B cell (primary cell): Measurements from ENCODE around the gene SIL1. TPM values are rescaled to one million over a fixed set of nuclear protein-coding genes. Genes with fewer than 3 reads are reported as not detected.
"Not testable (repeated sequence)": the region's sequence is repeated elsewhere in the genome, so short reads cannot be mapped to it uniquely, and the experiment has no call there.

ENCODE experiments used
- ATAC-seq: fragments of 200-7000 bp; cut with Tn5 transposase; one replicate; pipeline ENCODE4 v1.10.0; 2021; ENCODE audit warnings: low read depth, mild to moderate bottlenecking, moderate number of reproducible peaks, moderate library complexity
- CTCF ChIA-PET: fragments of 350-600 bp; sonication (Branson Sonifier 250); formaldehyde crosslinking; loops from one replicate; lab custom pipeline; 2021; ENCODE audit warnings: antibody characterized with exemption, inconsistent platforms; lab: Charles Lee
- POLR2A ChIA-PET: fragments of 350-600 bp; sonication (Branson Sonifier 250); formaldehyde crosslinking; loops from one replicate; lab custom pipeline; 2021; ENCODE audit warnings: antibody characterized with exemption; lab: Charles Lee
- DNase-seq: peaks from one replicate; pipeline ENCODE4 v3.0.0; 2013
- H2AFZ ChIP-seq: 2 replicates; pipeline ENCODE4 v1.6.1; 2012; ENCODE audit warnings: mild to moderate bottlenecking, low read depth, low read length; ENCODE audit not compliant: insufficient read depth, poor library complexity, severe bottlenecking
- H3K27ac ChIP-seq, 2 donors: 1 replicate in 1 of 2; 2 replicates in 1 of 2; pipeline ENCODE4 v1.5.1; 2012 to 2013; ENCODE audit warnings: low read length in 2 of 2, mild to moderate bottlenecking in 2 of 2, moderate library complexity in 1 of 2
- H3K27me3 ChIP-seq, 4 experiments: fragments of 200-600 bp in 1 of 4; sonication (generic) in 1 of 4; replicated peaks in 1 of 4; 1 replicate in 2 of 4; 2 replicates in 2 of 4; pipeline versions ENCODE4 v1.6.1 to v1.7.0; 2013 to 2016; ENCODE audit warnings: low read length in 3 of 4, mild to moderate bottlenecking in 2 of 4, mixed read lengths in 1 of 4, moderate library complexity in 1 of 4; ENCODE audit not compliant: insufficient read depth in 4 of 4, control insufficient read depth in 3 of 4; ENCODE audit errors: control extremely low read depth in 1 of 4
- H3K36me3 ChIP-seq, 2 experiments: replicated peaks in 1 of 2; 1 replicate in 1 of 2; 2 replicates in 1 of 2; pipeline versions ENCODE4 v1.6.1 to v1.7.1; 2013; ENCODE audit warnings: low read length in 1 of 2; ENCODE audit not compliant: insufficient read depth in 2 of 2, control insufficient read depth in 1 of 2; ENCODE audit errors: control extremely low read depth in 1 of 2, extremely low read depth in 1 of 2
- H3K4me1 ChIP-seq, 2 donors: fragments of 200-600 bp in 1 of 2; sonication (generic) in 1 of 2; 1 replicate in 1 of 2; 2 replicates in 1 of 2; pipeline versions ENCODE4 v1.5.1 to v1.6.1; 2013 to 2017; ENCODE audit warnings: low read length in 2 of 2; ENCODE audit not compliant: control insufficient read depth in 2 of 2, insufficient read depth in 2 of 2
- H3K4me2 ChIP-seq: replicated peaks from 2 replicates; pipeline ENCODE3; 2012; ENCODE audit warnings: mild to moderate bottlenecking, low read depth, low read length; ENCODE audit not compliant: poor library complexity, severe bottlenecking
- H3K4me3 ChIP-seq, 5 experiments: fragments of 200-600 bp in 1 of 5; sonication (generic) in 1 of 5; 1 replicate in 3 of 5; 2 replicates in 2 of 5; pipeline versions ENCODE4 v1.5.1 to v1.7.0; 2011 to 2016; ENCODE audit warnings: low read length in 4 of 5, mild to moderate bottlenecking in 4 of 5, low read depth in 2 of 5, control low read depth in 1 of 5, moderate library complexity in 1 of 5; ENCODE audit not compliant: insufficient read depth in 1 of 5; ENCODE audit errors: control extremely low read depth in 1 of 5, extremely low read depth in 1 of 5
- H3K79me2 ChIP-seq: fragments of 200-600 bp; sonication (generic); one replicate; pipeline ENCODE4 v1.6.0; 2016; ENCODE audit warnings: low read length; ENCODE audit not compliant: control insufficient read depth, insufficient read depth
- H3K9ac ChIP-seq: fragments of 200-600 bp; sonication (generic); 2 replicates; pipeline ENCODE4 v1.6.1; 2017; ENCODE audit warnings: mild to moderate bottlenecking, low read length, moderate library complexity
- H3K9me3 ChIP-seq, 3 donors: one replicate each; pipeline versions ENCODE4 v1.6.1 to v1.7.1; 2013; ENCODE audit warnings: low read length in 2 of 3; ENCODE audit not compliant: control insufficient read depth in 2 of 3, insufficient read depth in 1 of 3; ENCODE audit errors: control extremely low read depth in 1 of 3
- H4K20me1 ChIP-seq: 2 replicates; pipeline ENCODE4 v1.6.0; 2012; ENCODE audit warnings: mild to moderate bottlenecking, low read length; ENCODE audit not compliant: insufficient read depth, control insufficient read depth, poor library complexity, severe bottlenecking
- H3K27ac Mint-ChIP-seq: one replicate; pipeline ENCODE4 v1.8.0; 2021; ENCODE audit warnings: mixed read lengths
- H3K27me3 Mint-ChIP-seq: one replicate; pipeline ENCODE4 v1.8.0; 2021; ENCODE audit warnings: mixed read lengths
- H3K4me1 Mint-ChIP-seq: one replicate; pipeline ENCODE4 v1.8.0; 2021; ENCODE audit warnings: mixed read lengths
- H3K4me3 Mint-ChIP-seq: one replicate; pipeline ENCODE4 v1.8.0; 2021; ENCODE audit warnings: mixed read lengths
- H3K9me3 Mint-ChIP-seq: one replicate; pipeline ENCODE4 v1.8.0; 2022; ENCODE audit warnings: mixed read lengths; ENCODE audit not compliant: insufficient read depth
- CTCF ChIP-seq: fragments of 200-600 bp; IDR thresholded peaks from one replicate; pipeline ENCODE4 v1.8.0; 2022; ENCODE audit warnings: antibody characterized with exemption, mild to moderate bottlenecking
- EZH2 ChIP-seq: IDR thresholded peaks from 2 replicates; pipeline ENCODE4 v1.6.1; 2012; ENCODE audit warnings: borderline replicate concordance, low read depth, mild to moderate bottlenecking, moderate library complexity, low read length; ENCODE audit not compliant: insufficient read depth, poor library complexity, severe bottlenecking
- WGBS: methylation state at CpG from one replicate; pipeline ENCODE4 v1.1.5; 2013; ENCODE audit warnings: missing lambda C conversion rate; ENCODE audit not compliant: insufficient coverage; 5-methylcytosine and 5-hydroxymethylcytosine counted together
- intact Hi-C: fragments of 100-400 bp; cut with micrococcal nuclease; formaldehyde crosslinking; loops from one replicate; pipeline ENCODE4 v1.10.0; 2022
- polyA plus RNA-seq: library from polyadenylated mRNA; depleted of rRNA; stranded (reverse); fragments of >200 nt; gene quantifications from 2 replicates; pipeline ENCODE4 v1.2.3, GENCODE V29; 2012
- total RNA-seq, 2 donors: library from RNA; stranded (reverse); fragments of 120-200 nt in 1 of 2; gene quantifications; 1 replicate in 1 of 2; 2 replicates in 1 of 2; pipeline versions ENCODE4 v1.2.3 to v1.2.4, GENCODE V29; 2013 to 2022

SIL1 gene
- total and polyA plus RNA-seq, 2 donors (not counting 1 experiment from before 2014, with no cell fraction given), result 16.9 to 19.8 TPM

GRCh38 chr5:139191954-139192353 lies 6.2 kb downstream of the SIL1 start:
- H2AFZ ChIP-seq, H3K27me3 Mint-ChIP-seq, H3K9me3 ChIP-seq, H3K4me3 ChIP-seq, DNase-seq, H3K4me2 ChIP-seq, H3K4me1 ChIP-seq, H3K9ac ChIP-seq, H3K36me3 ChIP-seq, H3K27ac ChIP-seq, H3K9me3 Mint-ChIP-seq, H3K4me3 Mint-ChIP-seq, H3K27ac Mint-ChIP-seq, H3K27me3 ChIP-seq, ATAC-seq, POLR2A ChIA-PET, H4K20me1 ChIP-seq: not testable (repeated sequence)
- H3K4me1 Mint-ChIP-seq, result peaks cover 10% of the 10 kb centered on the region
- WGBS, result no CpG with 5 or more reads among the region's 3 CpGs
- CTCF ChIA-PET, result interaction anchor here (0.7 kb wide), 1 partner anchor 230 kb away, joined by 3 read pairs; no protein-coding TSS in a partner anchor
- peaks cover 20% of the 10 kb centered on the region for H3K79me2 ChIP-seq
- intact Hi-C loops, result loop anchor here (10.0 kb wide), 1 partner anchor 1437 kb away; the partner anchor contains the start of gene HNRNPA0

GRCh38 chr5:139190125-139190524 lies 8.0 kb downstream of the SIL1 start:
- peaks cover 7% of the 10 kb centered on the region for H3K4me1 Mint-ChIP-seq
- H3K9me3 ChIP-seq, result no peaks in the 10 kb centered on the region
- no peaks in the 10 kb centered on the region for H4K20me1 ChIP-seq
- no peaks in the 10 kb centered on the region for H3K9me3 Mint-ChIP-seq
- WGBS, result 60% methylated on average over 3 of the region's 3 CpGs
- H3K27ac Mint-ChIP-seq, result no peak overlapping the region
- H3K27ac ChIP-seq, result no peak overlapping the region
- no peak overlapping the region for H3K4me2 ChIP-seq
- DNase-seq (no peak), ATAC-seq (no peak)
- intact Hi-C loops, result loop anchor here (10.0 kb wide), 1 partner anchor 1435 kb away; the partner anchor contains the start of gene HNRNPA0
- H3K4me3 Mint-ChIP-seq, result no peak overlapping the region
- no peak for TF ChIP-seq EZH2
- TF ChIP-seq CTCF, result no peak
- no peak overlapping the region for H3K9ac ChIP-seq
- no peak overlapping the region for H2AFZ ChIP-seq
- H3K4me1 ChIP-seq, result no peaks in the 10 kb centered on the region
- peaks cover 26% of the 10 kb centered on the region for H3K79me2 ChIP-seq
- no peaks in the 10 kb centered on the region for H3K27me3 Mint-ChIP-seq
- H3K27me3 ChIP-seq, result no peaks in the 10 kb centered on the region
- ChIA-PET POLR2A (no interaction called here), CTCF (no interaction called here)
- H3K36me3 ChIP-seq, result no peaks in the 10 kb centered on the region
- no peak overlapping the region for H3K4me3 ChIP-seq
